GM23338 (cell line): ENCODE data around the gene NUDT16L1. TPM values are rescaled to one million over a fixed set of nuclear protein-coding genes. Genes with fewer than 3 reads are reported as not detected.

Experiments used
- ATAC-seq: fragments of 200-7000 bp; cut with Tn5 transposase; 3 replicates; pipeline ENCODE4 v1.9.1; 2020
- DNase-seq: peaks from one replicate; pipeline ENCODE4 v3.0.0-alpha.2; 2015; ENCODE audit warnings: low spot score
- H2AFZ ChIP-seq: fragments of 200-600 bp; sonication (generic); 2 replicates; pipeline ENCODE4 v1.8.0; 2016; ENCODE audit warnings: antibody characterized with exemption, mild to moderate bottlenecking, moderate library complexity
- H3F3A ChIP-seq: fragments of 200-600 bp; sonication (generic); replicated peaks from 2 replicates; pipeline ENCODE4 v1.8.0; 2017; ENCODE audit warnings: antibody characterized with exemption, mixed run types, low read depth
- H3K27ac ChIP-seq: fragments of 200-600 bp; sonication (generic); 2 replicates; pipeline ENCODE4 v1.6.1; 2016; ENCODE audit warnings: low read depth
- H3K27me3 ChIP-seq: fragments of 200-600 bp; sonication (generic); 2 replicates; pipeline ENCODE4 v1.8.0; 2016; ENCODE audit warnings: mild to moderate bottlenecking, mixed run types, moderate library complexity; ENCODE audit not compliant: insufficient read depth
- H3K36me3 ChIP-seq: fragments of 200-600 bp; sonication (generic); 2 replicates; pipeline ENCODE4 v1.8.0; 2016; ENCODE audit warnings: mild to moderate bottlenecking; ENCODE audit not compliant: insufficient read depth
- H3K4me1 ChIP-seq: fragments of 200-600 bp; sonication (generic); 2 replicates; pipeline ENCODE4 v1.8.0; 2016; ENCODE audit warnings: mild to moderate bottlenecking, moderate library complexity; ENCODE audit not compliant: insufficient read depth
- H3K4me2 ChIP-seq: fragments of 200-600 bp; sonication (generic); 2 replicates; pipeline ENCODE4 v1.7.1; 2017; ENCODE audit warnings: mixed run types
- H3K4me3 ChIP-seq: fragments of 200-600 bp; sonication (generic); 2 replicates; pipeline ENCODE4 v1.6.1; 2016; ENCODE audit warnings: mixed run types
- H3K79me2 ChIP-seq: fragments of 200-600 bp; sonication (generic); replicated peaks from 2 replicates; pipeline ENCODE4 v1.8.0; 2017; ENCODE audit warnings: mild to moderate bottlenecking; ENCODE audit not compliant: insufficient read depth
- H3K9me2 ChIP-seq: fragments of 200-600 bp; sonication (generic); 2 replicates; pipeline ENCODE4 v1.8.0; 2017; ENCODE audit not compliant: insufficient read depth
- H4K20me1 ChIP-seq: fragments of 200-600 bp; sonication (generic); replicated peaks from 2 replicates; pipeline ENCODE4 v1.8.0; 2017; ENCODE audit warnings: mild to moderate bottlenecking; ENCODE audit not compliant: insufficient read depth
- H3K27ac Mint-ChIP-seq: 2 replicates; pipeline ENCODE4 v1.8.0; 2020; ENCODE audit warnings: inconsistent platforms, mild to moderate bottlenecking, moderate library complexity, mixed read lengths
- H3K27me3 Mint-ChIP-seq: 3 replicates; pipeline ENCODE4 v1.8.0; 2022; ENCODE audit warnings: low read depth, mild to moderate bottlenecking, moderate library complexity, mixed read lengths, inconsistent platforms; ENCODE audit not compliant: insufficient read depth, poor library complexity
- H3K36me3 Mint-ChIP-seq: 3 replicates; pipeline ENCODE4 v1.8.0; 2021; ENCODE audit warnings: low read depth, mild to moderate bottlenecking, inconsistent platforms, moderate library complexity, mixed read lengths
- H3K4me1 Mint-ChIP-seq: 3 replicates; pipeline ENCODE4 v1.8.0; 2020; ENCODE audit warnings: mild to moderate bottlenecking, inconsistent platforms, mixed read lengths
- H3K4me3 Mint-ChIP-seq: 3 replicates; pipeline ENCODE4 v1.8.0; 2021; ENCODE audit warnings: moderate library complexity, mild to moderate bottlenecking, inconsistent platforms, mixed read lengths
- H3K9me3 Mint-ChIP-seq: 3 replicates; pipeline ENCODE4 v1.8.0; 2020; ENCODE audit warnings: moderate library complexity, mild to moderate bottlenecking, inconsistent platforms, mixed read lengths
- CREB1 ChIP-seq: fragments of 250-450 bp; sonication (Bioruptor Pico); IDR thresholded peaks from 2 replicates; pipeline ENCODE4 v1.5.0; 2020; ENCODE audit warnings: low read depth, mild to moderate bottlenecking, moderate library complexity
- EZH2 ChIP-seq: fragments of 200-600 bp; sonication (generic); IDR thresholded peaks from one replicate; pipeline ENCODE4 v1.8.0; 2017; ENCODE audit warnings: antibody characterized with exemption, mild to moderate bottlenecking, low read depth; ENCODE audit not compliant: unreplicated experiment
- EZH2phosphoT487 ChIP-seq: fragments of 200-600 bp; sonication (generic); IDR thresholded peaks from one replicate; pipeline ENCODE4 v1.8.1; 2018; ENCODE audit warnings: antibody characterized with exemption; ENCODE audit not compliant: unreplicated experiment
- JUNB ChIP-seq: IDR thresholded peaks from one replicate; pipeline ENCODE4 v1.6.1; 2016; ENCODE audit warnings: antibody characterized with exemption; ENCODE audit not compliant: unreplicated experiment
- NANOG ChIP-seq: IDR thresholded peaks from 2 replicates; pipeline ENCODE4 v1.6.1; 2016; ENCODE audit warnings: antibody characterized with exemption, borderline replicate concordance
- POLR2AphosphoS5 ChIP-seq: IDR thresholded peaks from 2 replicates; pipeline ENCODE4 v1.6.1; 2016; ENCODE audit warnings: antibody characterized with exemption, low read depth
- STAT1 ChIP-seq: IDR thresholded peaks from one replicate; pipeline ENCODE4 v1.6.1; 2016; ENCODE audit warnings: antibody characterized with exemption; ENCODE audit not compliant: unreplicated experiment
- ZNF114 ChIP-seq: fragments of 250-450 bp; sonication (Bioruptor Pico); IDR thresholded peaks from 2 replicates; pipeline ENCODE4 v1.5.0; 2020; ENCODE audit warnings: mild to moderate bottlenecking, moderate library complexity
- ZNF331 ChIP-seq: fragments of 250-450 bp; sonication (Bioruptor Pico); IDR thresholded peaks from 2 replicates; pipeline ENCODE4 v1.5.0; 2020; ENCODE audit warnings: low read depth, mild to moderate bottlenecking, moderate library complexity
- ZNF462 ChIP-seq: fragments of 250-450 bp; sonication (Bioruptor Pico); IDR thresholded peaks from 2 replicates; pipeline ENCODE4 v1.5.0; 2020; ENCODE audit warnings: mild to moderate bottlenecking, moderate library complexity
- polyA plus RNA-seq: library from polyadenylated mRNA; unstranded; fragments of >200 nt; fragmentation: Nextera tagmentation; extraction: Ambion mirVana; gene quantifications from 2 replicates; pipeline ENCODE4 v1.2.1, GENCODE V29; 2016
- total RNA-seq: library from RNA; depleted of rRNA; stranded (reverse); fragments of >200 nt; shearing (Covaris generic); gene quantifications from 2 replicates; pipeline ENCODE4 v1.2.3, GENCODE V29; 2014
- TF ChIP-seq, protein P1 (sequence below): IDR thresholded peaks from one replicate; pipeline ENCODE4 v1.6.1; 2018; ENCODE audit warnings: antibody characterized with exemption; ENCODE audit not compliant: unreplicated experiment
- TF ChIP-seq, protein P2 (sequence below): IDR thresholded peaks from 2 replicates; pipeline ENCODE4 v1.6.1; 2016; ENCODE audit warnings: antibody characterized with exemption
- TF ChIP-seq, protein P3 (sequence below), 2 experiments: fragments of 200-600 bp in 1 of 2; sonication (generic) in 1 of 2; conservative IDR thresholded peaks; 2 replicates each; pipeline versions ENCODE4 v1.5.1 to v1.6.1; 2016 to 2017; ENCODE audit warnings: antibody characterized with exemption in 2 of 2, low read depth in 2 of 2, mild to moderate bottlenecking in 2 of 2, moderate library complexity in 1 of 2

Gene NUDT16L1
- total and polyA plus RNA-seq, 2 experiments from 2014 or later: 37.1 to 80.4 TPM

DNA sequence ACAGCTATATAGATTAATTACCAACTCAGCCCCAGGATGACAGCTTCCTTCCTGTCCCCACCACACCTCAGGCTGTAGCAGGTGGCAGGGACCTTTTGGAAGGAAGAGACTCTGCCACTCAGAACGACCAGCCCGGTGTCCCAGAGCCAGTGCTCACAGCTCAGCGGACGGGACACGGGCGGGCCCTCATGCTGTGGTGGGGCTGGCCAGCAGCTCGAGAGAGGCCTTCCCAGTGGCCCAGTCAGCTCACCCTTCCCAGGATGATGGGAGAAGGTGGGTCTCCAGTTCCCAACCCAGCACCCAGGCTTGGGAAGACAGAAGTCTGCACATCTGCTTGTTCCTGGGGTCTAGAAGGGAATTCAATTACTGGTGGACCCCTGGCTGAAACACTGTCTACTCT lies 10.5 kb downstream of the NUDT16L1 start:
- Histone ChIP-seq H3K36me3 (peaks cover 14% of the 10 kb centered on the region), H3K9me2 (no peaks in the 10 kb centered on the region), H2AFZ (no peak overlapping the region), H3K4me1 (no peaks in the 10 kb centered on the region), H4K20me1 (peaks cover 7% of the 10 kb centered on the region), H3F3A (peaks cover 5% of the 10 kb centered on the region; the same call in 1 of the 2 replicates), H3K27me3 (no peaks in the 10 kb centered on the region), H3K79me2 (peaks cover 5% of the 10 kb centered on the region; the same call in 1 of the 2 replicates), H3K4me3 (no peak overlapping the region), H3K4me2 (no peak overlapping the region), H3K27ac (no peak overlapping the region)
- ATAC-seq: no peak
- H3K4me3 Mint-ChIP-seq: no peak overlapping the region
- H3K27ac Mint-ChIP-seq: no peak overlapping the region
- peaks cover 54% of the 10 kb centered on the region for H3K36me3 Mint-ChIP-seq
- H3K27me3 Mint-ChIP-seq: peaks cover 6% of the 10 kb centered on the region
- H3K9me3 Mint-ChIP-seq: no peaks in the 10 kb centered on the region; the same call in 2 of the 3 replicates
- no peak for TF ChIP-seq STAT1
- no peak for TF ChIP-seq EZH2
- TF ChIP-seq, protein P1, sequence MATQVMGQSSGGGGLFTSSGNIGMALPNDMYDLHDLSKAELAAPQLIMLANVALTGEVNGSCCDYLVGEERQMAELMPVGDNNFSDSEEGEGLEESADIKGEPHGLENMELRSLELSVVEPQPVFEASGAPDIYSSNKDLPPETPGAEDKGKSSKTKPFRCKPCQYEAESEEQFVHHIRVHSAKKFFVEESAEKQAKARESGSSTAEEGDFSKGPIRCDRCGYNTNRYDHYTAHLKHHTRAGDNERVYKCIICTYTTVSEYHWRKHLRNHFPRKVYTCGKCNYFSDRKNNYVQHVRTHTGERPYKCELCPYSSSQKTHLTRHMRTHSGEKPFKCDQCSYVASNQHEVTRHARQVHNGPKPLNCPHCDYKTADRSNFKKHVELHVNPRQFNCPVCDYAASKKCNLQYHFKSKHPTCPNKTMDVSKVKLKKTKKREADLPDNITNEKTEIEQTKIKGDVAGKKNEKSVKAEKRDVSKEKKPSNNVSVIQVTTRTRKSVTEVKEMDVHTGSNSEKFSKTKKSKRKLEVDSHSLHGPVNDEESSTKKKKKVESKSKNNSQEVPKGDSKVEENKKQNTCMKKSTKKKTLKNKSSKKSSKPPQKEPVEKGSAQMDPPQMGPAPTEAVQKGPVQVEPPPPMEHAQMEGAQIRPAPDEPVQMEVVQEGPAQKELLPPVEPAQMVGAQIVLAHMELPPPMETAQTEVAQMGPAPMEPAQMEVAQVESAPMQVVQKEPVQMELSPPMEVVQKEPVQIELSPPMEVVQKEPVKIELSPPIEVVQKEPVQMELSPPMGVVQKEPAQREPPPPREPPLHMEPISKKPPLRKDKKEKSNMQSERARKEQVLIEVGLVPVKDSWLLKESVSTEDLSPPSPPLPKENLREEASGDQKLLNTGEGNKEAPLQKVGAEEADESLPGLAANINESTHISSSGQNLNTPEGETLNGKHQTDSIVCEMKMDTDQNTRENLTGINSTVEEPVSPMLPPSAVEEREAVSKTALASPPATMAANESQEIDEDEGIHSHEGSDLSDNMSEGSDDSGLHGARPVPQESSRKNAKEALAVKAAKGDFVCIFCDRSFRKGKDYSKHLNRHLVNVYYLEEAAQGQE: no peak
- no peak for TF ChIP-seq EZH2phosphoT487
- no peak for TF ChIP-seq CREB1
- no peak for TF ChIP-seq ZNF462 (CRISPR knock-in tag)
- no peak for TF ChIP-seq ZNF331 (CRISPR knock-in tag)
- no peak for TF ChIP-seq NANOG
- no peak for TF ChIP-seq ZNF114 (CRISPR knock-in tag)
- no peak for TF ChIP-seq POLR2AphosphoS5
- TF ChIP-seq JUNB: no peak
- TF ChIP-seq, protein P2, sequence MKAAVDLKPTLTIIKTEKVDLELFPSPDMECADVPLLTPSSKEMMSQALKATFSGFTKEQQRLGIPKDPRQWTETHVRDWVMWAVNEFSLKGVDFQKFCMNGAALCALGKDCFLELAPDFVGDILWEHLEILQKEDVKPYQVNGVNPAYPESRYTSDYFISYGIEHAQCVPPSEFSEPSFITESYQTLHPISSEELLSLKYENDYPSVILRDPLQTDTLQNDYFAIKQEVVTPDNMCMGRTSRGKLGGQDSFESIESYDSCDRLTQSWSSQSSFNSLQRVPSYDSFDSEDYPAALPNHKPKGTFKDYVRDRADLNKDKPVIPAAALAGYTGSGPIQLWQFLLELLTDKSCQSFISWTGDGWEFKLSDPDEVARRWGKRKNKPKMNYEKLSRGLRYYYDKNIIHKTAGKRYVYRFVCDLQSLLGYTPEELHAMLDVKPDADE: no peak
- TF ChIP-seq, protein P3, sequence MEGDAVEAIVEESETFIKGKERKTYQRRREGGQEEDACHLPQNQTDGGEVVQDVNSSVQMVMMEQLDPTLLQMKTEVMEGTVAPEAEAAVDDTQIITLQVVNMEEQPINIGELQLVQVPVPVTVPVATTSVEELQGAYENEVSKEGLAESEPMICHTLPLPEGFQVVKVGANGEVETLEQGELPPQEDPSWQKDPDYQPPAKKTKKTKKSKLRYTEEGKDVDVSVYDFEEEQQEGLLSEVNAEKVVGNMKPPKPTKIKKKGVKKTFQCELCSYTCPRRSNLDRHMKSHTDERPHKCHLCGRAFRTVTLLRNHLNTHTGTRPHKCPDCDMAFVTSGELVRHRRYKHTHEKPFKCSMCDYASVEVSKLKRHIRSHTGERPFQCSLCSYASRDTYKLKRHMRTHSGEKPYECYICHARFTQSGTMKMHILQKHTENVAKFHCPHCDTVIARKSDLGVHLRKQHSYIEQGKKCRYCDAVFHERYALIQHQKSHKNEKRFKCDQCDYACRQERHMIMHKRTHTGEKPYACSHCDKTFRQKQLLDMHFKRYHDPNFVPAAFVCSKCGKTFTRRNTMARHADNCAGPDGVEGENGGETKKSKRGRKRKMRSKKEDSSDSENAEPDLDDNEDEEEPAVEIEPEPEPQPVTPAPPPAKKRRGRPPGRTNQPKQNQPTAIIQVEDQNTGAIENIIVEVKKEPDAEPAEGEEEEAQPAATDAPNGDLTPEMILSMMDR (conservative IDR thresholded peaks at IDR 0.05; ENCODE audit: low read depth in 2 of 2): no peak
- DNase-seq: no peak
- H3K4me1 Mint-ChIP-seq: no peaks in the 10 kb centered on the region
